SIG-M5 treated with dmso at 0.1 percent for 504 hours (cell line): ENCODE results near the gene FOXK2.
A peak's percentile ranks its signal among the peaks of the same experiment; 100 is the strongest.

Experiments used
- DNase-seq: peaks from one replicate; lab custom pipeline; 2025; ENCODE audit not compliant: unreplicated experiment; lab: John Stamatoyannopoulos, UW

The FOXK2 gene

DNA sequence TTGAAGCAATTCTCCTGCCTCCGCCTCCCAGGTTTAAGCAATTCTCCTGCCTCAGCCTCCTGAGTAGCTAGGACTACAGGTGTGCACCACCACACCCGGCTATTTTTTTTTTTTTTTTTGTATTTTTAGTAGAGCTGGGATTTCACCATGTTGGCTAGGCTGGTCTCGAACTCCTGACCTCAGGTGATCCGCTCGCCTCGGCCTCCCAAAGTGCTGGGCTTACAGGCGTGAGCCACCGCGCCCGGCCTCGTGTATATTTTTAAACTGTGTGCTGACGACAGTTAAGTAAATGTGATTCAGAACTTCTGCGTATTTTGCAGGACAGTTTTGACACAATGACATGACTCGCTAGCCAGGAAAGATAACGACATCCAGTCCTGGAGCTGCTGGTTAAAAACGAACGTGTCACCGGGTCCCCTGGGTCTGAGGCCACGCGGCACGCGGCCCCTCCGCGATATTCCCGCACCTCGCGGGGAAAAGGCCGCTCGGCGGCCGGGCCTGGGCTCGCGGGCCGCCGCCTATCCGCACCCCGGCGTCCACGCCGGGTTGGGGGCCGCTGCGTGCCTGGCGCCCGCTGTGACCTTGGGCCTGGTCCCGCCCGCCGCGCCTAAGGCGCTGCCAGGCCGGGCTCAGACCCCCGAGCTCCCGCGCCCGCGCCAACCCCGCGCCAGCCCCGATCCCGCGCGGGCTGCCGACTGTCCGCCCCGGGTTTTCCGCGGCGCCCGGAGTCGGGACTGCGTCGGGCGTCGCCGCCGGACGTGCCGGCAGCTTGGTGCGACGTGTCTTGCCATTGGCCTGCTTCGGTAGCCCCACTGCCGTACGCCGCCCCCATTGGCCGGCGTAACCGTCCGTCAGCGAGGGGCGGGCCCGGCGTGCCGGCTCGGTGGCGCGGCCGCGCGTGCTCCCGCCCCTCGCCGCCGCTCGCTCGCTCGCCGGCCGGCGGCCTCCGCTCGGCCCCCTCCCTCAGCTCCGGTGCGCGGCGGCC, at the start of gene FOXK2:
TSS of gene FOXK2 (plus strand) at position 907 of the 985 bp plus-strand sequence. CDS start 157 bp downstream, outside the sequence.
- DNase-seq: peak; percentile 91

DNA sequence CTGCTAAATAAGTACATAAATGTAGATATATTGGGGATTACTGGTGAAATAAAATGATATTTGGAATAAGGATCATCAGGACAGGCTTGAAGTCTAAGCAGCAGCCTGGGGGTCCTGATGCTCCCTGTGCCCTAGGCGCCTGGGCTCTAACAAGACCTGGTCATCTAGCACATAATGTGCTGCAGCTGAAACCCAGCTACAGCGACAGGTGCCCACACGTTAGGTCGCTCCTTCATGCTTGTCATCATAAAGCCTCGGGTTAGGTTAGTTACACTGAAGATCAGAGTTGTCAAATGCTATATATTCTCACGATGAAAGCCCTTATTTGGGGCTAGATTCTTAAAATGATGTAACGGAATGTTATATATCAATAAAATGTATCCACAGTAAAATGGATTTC, 49.5 kb upstream of the FOXK2 start:
- DNase-seq: no peak

DNA sequence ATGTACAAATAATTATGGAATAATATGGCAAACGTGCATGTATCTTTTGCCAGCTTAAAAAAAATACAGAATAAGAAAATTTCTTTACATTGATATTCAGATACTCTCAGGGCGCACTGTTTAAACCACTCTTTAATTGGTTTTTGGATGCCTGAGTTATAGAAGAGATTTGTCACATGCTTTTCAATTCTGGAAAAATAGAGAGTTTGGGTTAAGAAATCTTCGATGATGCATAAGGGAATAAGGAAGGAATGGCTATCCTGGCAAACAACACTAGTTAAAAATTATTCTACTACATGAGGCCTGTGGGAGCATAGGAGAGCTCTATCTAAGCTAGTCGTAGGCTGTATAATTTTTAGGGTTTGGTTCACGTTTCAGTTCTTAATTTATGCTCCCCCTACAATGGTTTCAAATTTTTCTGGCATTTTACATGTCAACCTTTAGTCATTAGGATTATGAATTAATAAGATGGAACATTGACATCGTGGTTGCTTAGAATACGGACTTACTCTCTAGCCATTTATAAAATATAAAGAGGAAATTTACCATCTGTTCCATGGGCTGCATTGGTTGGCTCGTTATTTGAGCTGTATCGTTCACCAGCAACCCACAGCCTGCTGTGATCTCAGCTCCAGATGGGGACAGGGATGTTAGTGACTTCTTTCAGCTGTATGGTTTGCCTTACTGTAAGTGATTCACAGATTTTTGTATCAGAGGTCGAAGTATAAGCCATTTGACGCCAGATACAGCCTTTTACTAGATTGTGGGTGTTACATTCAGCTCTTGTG, 45.1 kb upstream of the FOXK2 start:
- no peak for DNase-seq

DNA sequence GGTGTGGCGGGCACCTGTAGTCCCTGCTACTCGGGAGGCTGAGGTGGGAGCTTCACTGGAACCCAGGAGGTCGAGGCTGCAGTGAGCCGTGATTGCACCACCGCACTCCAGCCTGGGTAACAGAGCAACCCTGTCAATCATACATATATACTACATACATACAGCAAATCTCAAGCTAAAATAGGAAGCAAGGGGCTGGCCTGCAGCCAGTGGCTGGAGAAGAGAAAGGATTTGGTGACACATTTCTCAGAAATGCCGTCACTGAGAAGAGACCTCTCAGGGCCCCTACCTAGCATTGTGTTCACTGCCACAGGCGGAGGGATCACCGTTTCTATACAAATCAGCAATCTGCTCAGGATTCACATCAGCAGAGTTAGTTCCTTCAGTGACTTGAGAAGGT, 44.1 kb upstream of the FOXK2 start:
- no peak for DNase-seq

DNA sequence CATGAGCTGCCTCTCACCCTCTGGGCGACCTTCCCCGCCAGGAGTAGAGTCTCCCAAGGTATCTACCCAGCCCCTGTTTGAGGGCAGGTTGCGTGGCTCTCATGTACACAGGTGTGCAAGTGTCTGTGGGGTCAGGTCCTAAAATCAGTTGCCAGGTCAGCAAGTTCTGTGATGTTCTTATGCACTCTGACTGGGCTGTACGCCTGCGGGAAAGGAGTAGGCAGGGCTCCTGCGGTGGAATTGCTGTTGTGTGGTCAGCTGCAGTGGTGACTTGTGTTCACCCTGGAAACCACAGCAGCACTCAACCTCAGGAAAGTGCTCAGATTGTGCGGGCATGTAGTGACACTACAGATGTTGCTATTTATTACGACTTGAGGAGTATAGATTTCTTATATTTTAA, 41.6 kb upstream of the FOXK2 start:
- DNase-seq: no peak

DNA sequence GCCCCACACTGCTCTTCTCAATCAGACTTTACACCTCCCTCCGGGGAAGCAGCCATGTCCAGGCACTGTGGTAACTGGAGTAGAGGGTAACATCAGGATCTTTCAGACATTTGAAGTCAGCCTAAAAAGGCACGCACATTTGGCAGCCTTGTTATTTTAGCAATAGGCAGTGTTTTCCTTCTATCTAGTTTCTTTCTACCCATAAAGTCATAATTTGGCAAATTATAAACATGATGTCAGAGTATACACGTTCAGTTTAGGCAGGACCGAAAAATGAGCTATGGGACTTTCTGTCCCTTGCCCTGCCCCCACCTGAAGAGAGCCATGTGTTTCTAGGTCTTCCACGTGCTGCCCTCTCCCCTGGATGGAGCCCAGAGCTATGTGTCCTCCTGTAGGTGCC, 39.9 kb upstream of the FOXK2 start:
- no peak for DNase-seq

DNA sequence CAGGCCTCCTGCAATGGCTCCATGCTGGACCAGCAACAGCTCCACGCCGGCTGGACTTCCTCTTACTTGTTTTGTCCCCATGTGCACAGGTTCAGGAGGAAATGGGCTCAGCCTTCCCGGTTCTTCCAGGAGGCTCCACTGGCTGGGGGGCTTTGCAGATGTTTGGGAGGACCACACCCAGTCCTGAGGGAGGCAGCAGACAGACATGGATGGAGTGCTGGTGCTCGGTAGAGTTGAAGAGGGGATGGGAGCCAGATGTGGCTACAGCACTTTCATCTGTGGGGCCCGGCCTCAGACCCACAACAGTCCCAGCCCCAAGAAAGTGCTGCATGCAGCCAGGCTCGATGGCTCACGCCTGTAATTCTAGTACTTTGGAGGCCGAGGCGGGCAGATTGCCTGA, 39.2 kb upstream of the FOXK2 start:
- DNase-seq: no peak

DNA sequence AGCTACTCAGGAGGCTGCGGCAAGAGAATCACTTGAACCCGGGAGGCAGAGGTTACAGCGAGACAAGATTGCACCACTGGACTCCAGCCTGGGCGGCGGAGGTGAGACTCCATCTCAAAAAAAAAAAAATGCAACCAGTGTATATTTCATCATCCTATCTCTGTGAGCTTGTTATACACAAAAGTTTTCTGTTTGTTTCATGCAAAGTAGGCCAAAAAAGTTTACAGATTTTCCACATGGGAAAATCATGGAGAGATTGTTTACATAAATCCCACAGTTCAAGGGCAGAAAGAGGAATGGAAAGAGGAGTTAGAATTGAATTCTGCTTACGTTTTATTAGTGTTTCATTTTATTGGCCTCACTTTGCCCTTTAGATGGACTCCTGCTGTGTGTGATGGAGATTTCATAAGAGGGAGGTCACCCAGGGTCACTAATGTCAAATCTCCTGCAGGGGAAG, 36.3 kb upstream of the FOXK2 start:
- no peak for DNase-seq

DNA sequence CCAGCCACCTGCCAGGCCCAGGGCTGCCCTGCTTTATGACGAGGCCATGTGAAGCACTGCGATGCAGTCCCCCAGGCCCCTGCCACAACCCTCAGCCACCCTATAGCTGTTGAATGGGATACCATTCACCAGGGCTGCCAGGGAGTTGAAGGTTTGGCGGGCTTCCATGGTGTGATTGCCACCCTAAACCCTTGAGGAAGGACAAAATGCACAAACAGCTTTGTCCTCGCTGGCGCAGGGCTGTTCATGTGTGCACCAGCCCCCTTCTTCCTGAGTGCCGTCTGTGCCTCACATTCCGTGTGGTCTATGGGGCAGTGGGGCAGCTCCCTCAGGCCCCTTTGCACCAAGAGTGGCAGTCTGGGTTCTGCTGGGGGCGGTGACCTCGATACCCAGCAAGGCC, 35.7 kb upstream of the FOXK2 start:
- DNase-seq: no peak

DNA sequence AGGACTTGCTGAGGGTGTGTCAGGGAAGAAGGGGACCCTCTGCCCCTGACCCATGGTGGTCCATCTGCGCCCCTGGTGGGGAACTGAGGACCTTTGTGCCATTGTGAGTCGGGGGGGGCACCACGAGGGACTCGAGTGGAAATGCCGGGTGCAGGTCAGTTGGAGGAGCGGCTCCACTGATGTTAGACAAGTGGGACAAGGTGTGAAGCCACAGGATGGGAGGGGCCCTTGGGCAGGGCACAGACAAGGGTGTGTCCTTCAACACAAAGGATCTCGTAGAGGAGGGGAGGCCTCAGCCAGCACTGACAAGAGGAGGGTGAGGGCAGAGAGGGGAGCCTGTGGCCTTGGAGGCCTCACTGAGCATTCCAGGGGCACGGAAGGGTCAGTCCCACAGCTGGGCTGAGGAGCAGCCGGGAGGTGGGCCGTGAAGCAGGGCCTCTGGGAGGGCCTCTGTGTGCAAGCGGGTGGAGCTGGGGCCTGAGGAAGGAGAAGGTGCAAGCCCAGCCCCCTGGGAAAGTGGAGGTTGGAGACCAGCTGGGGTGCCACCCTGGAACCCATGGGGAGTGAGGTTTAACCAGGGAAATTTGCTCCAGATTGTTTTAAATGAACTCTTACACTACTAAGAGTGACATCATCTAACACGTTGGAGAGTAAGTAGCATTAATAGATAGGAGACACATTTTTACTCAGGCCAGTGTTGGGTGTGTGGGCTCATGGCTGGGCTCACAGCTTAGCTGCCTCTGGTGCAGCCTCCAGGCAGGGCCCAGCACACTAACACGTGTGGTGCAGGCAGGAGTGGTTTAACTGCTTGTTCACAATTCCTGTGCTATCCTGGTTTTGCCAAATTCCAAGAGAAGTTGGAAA, 33.1 kb upstream of the FOXK2 start:
- DNase-seq: no peak

DNA sequence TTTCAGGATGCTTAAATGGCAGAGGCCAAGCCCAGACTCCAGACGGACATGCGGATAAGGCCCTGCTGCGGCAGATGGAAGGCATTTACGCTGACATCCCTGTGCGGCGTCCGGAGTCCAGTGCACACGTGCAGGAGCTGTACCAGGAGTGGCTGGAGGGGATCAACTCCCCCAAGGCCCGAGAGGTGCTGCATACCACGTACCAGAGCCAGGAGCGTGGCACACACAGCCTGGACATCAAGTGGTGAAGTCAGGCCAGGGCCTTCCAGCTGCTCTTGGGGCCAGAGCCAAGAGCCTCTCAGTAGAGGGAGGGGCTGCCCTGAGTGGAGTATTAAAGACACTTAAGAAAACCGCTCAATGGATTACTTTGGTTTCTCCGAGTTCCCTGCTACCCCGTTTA, 31.6 kb upstream of the FOXK2 start:
- DNase-seq: no peak

DNA sequence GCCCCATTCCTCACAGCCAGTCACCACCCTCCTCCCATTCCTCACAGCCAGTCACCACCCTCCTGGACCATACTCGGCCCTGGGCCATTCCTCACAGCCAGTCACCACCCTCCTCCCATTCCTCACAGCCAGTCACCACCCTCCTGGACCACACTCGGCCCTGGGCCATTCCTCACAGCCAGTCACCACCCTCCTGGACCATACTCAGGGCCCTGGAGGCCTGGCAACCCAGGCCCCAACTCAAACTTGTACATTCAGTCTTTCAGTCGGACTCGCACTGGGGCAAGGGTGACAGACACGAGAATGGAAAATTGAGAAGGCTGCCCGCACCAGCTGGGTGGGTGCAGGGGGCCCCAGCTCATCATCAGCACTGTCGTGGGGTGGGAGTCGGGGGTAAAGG, 30.4 kb upstream of the FOXK2 start:
- DNase-seq: no peak

DNA sequence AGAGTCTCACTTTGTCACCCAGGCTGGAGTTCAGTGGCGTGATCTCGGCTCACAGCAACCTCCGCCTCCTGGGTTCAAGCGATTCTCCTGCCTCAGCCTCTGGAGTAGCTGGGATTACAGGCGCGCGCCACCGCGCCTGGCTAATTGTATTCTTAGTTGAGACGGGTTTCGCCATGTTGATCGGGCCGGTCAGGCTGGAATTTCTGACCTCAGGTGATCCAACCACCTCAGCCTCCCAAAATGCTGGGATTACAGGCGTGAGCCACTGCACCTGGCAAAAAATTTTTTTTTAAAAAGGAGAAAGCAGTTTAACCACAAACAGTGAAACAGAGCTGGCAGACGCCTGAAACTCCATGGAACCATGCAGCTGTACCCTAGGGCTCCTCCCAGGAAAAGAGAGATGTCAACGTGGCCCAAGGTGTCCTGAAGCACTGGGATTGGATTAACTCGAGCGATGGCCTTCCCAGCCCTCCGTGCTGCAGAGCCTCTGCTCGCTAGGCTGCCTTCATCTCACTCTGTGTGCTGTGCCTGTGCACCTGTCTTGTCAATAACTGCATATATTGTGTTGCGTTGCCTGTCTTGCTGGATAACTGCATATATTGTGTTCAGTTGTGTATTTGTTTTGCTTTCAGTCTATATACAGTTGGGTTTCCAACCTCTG, 29.6 kb upstream of the FOXK2 start:
- DNase-seq: no peak

DNA sequence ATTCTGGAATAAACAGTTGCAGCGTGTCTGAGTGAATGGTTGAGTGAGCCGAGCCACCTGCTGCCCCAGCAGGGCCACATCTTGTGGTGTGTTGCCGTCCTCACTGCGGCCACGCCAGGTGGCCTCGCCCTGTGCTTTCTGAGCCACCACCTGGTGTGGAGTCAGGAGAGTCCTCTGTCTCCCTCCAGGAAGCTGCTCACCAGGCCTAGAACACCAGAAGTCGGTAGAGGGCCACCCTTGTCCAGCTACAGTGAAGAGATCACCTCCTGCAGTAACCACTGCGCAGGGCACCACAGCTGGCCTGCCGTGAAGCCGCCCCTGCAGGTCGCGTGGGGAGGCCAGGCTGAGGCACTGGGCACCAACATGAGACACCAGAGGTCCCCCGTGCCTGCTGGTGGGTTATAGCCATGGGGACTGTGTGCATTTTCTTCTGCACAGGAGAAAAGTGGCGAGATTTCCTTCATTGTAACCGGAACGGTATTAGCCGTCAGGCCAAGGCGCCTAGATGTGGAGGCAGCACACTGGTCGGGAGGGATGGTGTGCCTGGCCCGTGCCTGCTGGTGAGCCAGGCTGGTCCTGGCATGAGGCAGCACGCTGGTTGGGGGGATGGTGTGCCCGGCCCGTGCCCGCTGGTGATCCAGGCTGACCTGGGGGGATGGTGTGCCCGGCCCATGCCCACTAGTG, 28.9 kb upstream of the FOXK2 start:
- DNase-seq: no peak

DNA sequence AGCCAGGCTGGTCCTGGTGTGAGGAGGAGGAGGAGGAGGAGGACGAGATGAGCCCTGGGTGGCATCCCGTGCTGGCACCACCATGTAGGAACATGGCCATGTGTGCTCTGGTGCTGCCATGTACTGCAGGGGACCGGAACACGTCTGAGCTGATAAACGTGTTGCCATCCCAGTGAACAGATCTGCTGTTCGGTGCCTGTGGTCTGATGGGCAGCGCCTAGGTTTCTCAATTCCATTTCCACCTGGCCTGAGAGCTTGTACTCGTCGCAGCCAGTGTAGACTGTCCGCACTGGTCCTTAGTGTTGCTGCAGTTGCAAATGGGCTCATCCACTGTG, 28.4 kb upstream of the FOXK2 start:
- no peak for DNase-seq

DNA sequence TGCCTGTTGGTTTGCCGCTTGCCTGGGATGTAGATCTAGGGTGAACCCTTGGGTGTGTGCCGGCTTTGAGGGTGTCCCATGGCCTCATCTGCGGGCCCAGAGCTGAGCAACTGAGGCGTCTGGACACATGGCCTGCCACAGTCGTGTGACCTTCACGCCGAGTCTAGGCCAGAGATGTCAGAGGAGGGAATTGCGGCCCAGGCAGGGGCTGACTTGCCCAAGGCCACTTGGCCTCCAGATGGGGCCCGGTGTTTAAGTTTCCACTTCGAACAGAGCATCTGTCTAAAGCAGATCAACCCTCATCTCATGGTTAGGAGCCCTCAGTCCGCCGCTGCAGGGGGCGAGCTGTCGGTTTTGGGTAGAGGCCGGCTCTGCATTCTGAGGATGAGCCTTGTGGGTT, 28.0 kb upstream of the FOXK2 start:
- no peak for DNase-seq

DNA sequence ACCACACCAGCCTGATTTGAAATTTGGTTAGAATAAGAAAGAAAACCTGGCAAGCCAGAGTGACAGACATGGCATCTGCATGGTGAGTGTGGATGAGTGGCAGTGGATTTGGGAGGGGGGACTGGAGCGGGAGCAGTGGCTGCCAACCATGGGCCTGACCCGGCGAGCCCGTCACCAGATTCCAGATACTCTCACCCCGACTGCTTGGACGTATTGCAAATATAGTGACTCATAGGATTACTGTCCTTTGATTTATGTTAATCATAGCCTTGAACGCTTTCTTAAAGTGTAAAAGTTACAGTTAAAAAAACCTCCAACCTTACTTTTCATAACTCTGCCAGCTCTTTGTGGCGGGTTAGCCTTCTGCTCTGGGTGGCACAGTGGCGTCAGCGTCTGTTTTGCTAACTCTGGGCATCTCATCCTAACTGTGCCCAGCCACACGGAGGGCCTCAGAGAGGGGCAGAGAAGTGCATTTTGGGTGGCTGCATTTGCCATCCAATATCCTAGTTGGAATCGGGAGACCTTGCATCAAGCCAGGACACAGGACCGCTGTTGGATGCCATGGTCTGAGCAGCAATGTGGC, 26.8 kb upstream of the FOXK2 start:
- DNase-seq: no peak

DNA sequence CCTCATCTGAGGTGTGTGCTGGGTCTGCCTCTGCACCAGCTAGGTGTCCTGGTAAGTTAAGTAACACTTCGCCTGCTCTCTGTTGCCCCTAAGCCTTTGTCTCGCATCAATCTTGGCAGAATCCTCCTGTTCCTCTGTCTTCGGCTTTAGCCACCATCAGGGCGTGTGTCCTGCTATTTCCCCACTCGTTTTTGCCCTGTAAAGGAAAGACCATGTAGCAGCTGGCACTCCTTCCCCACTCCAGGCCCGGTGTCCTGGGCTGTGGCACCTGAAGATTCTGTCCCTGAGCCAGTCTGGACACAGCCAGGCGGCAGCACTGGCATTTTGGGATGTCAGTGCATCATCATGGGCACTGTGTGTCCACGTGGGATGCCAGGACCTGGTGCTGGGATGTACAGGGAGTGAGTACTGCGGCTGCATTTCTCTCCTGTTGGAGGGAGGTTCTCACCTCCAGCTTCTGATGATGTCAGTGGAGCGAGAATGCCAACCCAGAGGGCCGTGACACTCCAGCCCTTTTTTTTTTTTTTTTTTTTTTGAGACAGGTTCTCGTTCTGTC, 26.2 kb upstream of the FOXK2 start:
- no peak for DNase-seq
